Kidney (tissue), 14 donors: ENCODE results near the gene KIAA0586. TPM values are rescaled to one million over a fixed set of nuclear protein-coding genes. Genes with fewer than 3 reads are reported as not detected.

Experiments
- DNase-seq, 5 donors: peaks; one replicate each; pipeline ENCODE4 v3.0.0-alpha.2; 2013 to 2020
- FAIRE-seq: peaks from 2 replicates; lab custom pipeline; 2012; peaks lifted over from hg19 to GRCh38; lab: Jason Lieb, UNC
- H3K27ac ChIP-seq, 2 donors: one replicate each; pipeline ENCODE4 v1.7.0; 2013; ENCODE audit warnings: low read depth in 2 of 2, low read length in 2 of 2, inconsistent platforms in 1 of 2
- H3K27me3 ChIP-seq: one replicate; pipeline ENCODE4 v1.7.1; 2013; ENCODE audit warnings: low read length, inconsistent platforms; ENCODE audit not compliant: control insufficient read depth, insufficient read depth
- H3K36me3 ChIP-seq, 3 donors: one replicate each; pipeline versions ENCODE4 v1.7.0 to v1.7.1; 2013; ENCODE audit warnings: low read length in 3 of 3, control low read depth in 1 of 3, inconsistent platforms in 1 of 3; ENCODE audit not compliant: insufficient read depth in 3 of 3, control insufficient read depth in 2 of 3
- H3K4me1 ChIP-seq, 3 donors: one replicate each; pipeline versions ENCODE4 v1.7.0 to v1.7.1; 2013; ENCODE audit warnings: low read length in 3 of 3, inconsistent platforms in 1 of 3, low read depth in 1 of 3; ENCODE audit not compliant: control insufficient read depth in 2 of 3, insufficient read depth in 2 of 3
- H3K4me3 ChIP-seq, 3 donors: one replicate each; pipeline versions ENCODE4 v1.7.0 to v1.8.1; 2013; ENCODE audit warnings: low read length in 3 of 3, control low read depth in 1 of 3, inconsistent platforms in 1 of 3
- H3K9ac ChIP-seq, 3 donors: one replicate each; pipeline versions ENCODE4 v1.7.0 to v1.7.1; 2013; ENCODE audit warnings: low read length in 3 of 3, control low read depth in 1 of 3, inconsistent platforms in 1 of 3
- H3K9me3 ChIP-seq, 3 donors: one replicate each; pipeline versions ENCODE4 v1.7.0 to v1.7.1; 2013; ENCODE audit warnings: low read length in 3 of 3, control low read depth in 1 of 3, inconsistent platforms in 1 of 3; ENCODE audit not compliant: control insufficient read depth in 2 of 3, insufficient read depth in 1 of 3
- CTCF ChIP-seq: IDR thresholded peaks from 3 replicates; pipeline ENCODE4 v1.5.1; 2012; ENCODE audit warnings: mild to moderate bottlenecking, moderate library complexity, borderline replicate concordance; ENCODE audit not compliant: insufficient read depth; ENCODE audit errors: extremely low read depth
- intact Hi-C: fragments of 100-400 bp; cut with DNase I; formaldehyde crosslinking; loops from one replicate; pipeline ENCODE4 v1.11.1; 2022
- polyA plus RNA-seq: library from polyadenylated mRNA; stranded (reverse); fragments of 350-450 nt; fragmentation: Illumina TruSeq; extraction: RNeasy Lipid Tissue Mini Kit (QIAGEN cat#74804); gene quantifications from one replicate; pipeline ENCODE4 v1.2.3, GENCODE V29; 2014; ENCODE audit warnings: low read depth, low replicate concordance; ENCODE audit not compliant: insufficient read depth
- total RNA-seq: library from RNA; stranded (reverse); fragmentation: NEBNext Ultra II Directional; extraction: Animal tissue kit (Norgen Biotek cat#: 25700); gene quantifications from one replicate; pipeline ENCODE4 v1.2.1, GENCODE V29; 2021
- donor health status: control.
- donor health status: control.
- donor health status: control.
- donor health status: control.
- donor health status: control.
- donor health status: DM: yes; HTN: yes; CAD: no.
- donor health status: Normal renal cell carcinoma (clear cell type).

KIAA0586 gene
- total and polyA plus RNA-seq, 2 donors from 2014 or later: 4.7 to 16.8 TPM

- no peaks in the 10 kb centered on the region for H3K9me3 ChIP-seq
- no peak overlapping the region for H3K27ac ChIP-seq
- TF ChIP-seq CTCF: no peak
- no peaks in the 10 kb centered on the region for H3K4me1 ChIP-seq
- H3K9ac ChIP-seq: no peak overlapping the region
- H3K27me3 ChIP-seq: no peaks in the 10 kb centered on the region
- intact Hi-C loops: no loop called here
- DNase-seq (no peak), FAIRE-seq (no peak)
- no peak overlapping the region for H3K4me3 ChIP-seq
- H3K36me3 ChIP-seq: peaks cover 2 to 18% (median 11%) of the 10 kb centered on the region in 3 donors
Observed at GRCh38 chr14:58444627-58445026, 17.1 kb downstream of the KIAA0586 start.

- H3K36me3 ChIP-seq: peaks cover 2 to 7% (median 7%) of the 10 kb centered on the region in 3 donors
- no peak for TF ChIP-seq CTCF
- no peak overlapping the region for H3K4me3 ChIP-seq
- intact Hi-C loops: no loop called here
- H3K27ac ChIP-seq: no peak overlapping the region
- no peak for FAIRE-seq
- H3K9me3 ChIP-seq: no peaks in the 10 kb centered on the region
- H3K27me3 ChIP-seq: no peaks in the 10 kb centered on the region
- H3K9ac ChIP-seq: no peak overlapping the region
- no peaks in the 10 kb centered on the region for H3K4me1 ChIP-seq
- no peak for DNase-seq
Observed at GRCh38 chr14:58455593-58456265, 28.2 kb downstream of the KIAA0586 start.

DNA sequence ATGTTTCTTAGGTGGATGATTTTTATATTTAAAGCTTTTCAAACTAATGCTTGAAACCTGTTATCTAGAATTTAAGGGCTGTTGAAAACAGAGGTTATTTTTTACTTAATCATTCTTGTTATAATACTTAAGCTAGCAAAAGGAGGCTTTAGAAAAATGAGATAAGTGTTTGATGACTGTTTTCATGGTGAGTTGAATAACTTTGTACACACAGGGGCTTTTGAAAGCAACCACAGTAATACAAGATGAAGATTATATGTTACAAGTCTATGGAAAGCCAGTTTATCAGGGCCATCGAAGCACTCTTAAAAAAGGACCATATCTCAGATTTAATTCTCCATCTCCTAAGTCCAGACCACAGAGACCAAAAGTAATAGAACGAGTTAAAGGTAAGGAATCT, 33.3 kb downstream of the KIAA0586 start:
- DNase-seq (no peak), FAIRE-seq (no peak)
- Histone ChIP-seq H3K36me3 (peaks cover 2 to 11% (median 2%) of the 10 kb centered on the region in 3 donors), H3K9me3 (no peaks in the 10 kb centered on the region), H3K4me3 (no peak overlapping the region), H3K4me1 (no peaks in the 10 kb centered on the region), H3K27me3 (no peaks in the 10 kb centered on the region), H3K27ac (no peak overlapping the region), H3K9ac (no peak overlapping the region)
- intact Hi-C loops: no loop called here
- no peak for TF ChIP-seq CTCF
